OCI-LY3 (cell line): ENCODE results near the gene KIF3B.
"Not testable (repeated sequence)": the region's sequence is repeated elsewhere in the genome, so short reads cannot be mapped to it uniquely, and the experiment has no call there.

Experiments
- H2AFZ ChIP-seq: fragments of 200-600, 300-600 bp; shearing (Covaris generic); 2 replicates; pipeline ENCODE4 v1.6.0; 2014; ENCODE audit warnings: antibody characterized with exemption, low read depth, low read length
- H3K27ac ChIP-seq: fragments of 200-600, 300-600 bp; sonication (generic); 2 replicates; pipeline ENCODE4 v1.5.1; 2014; ENCODE audit warnings: mild to moderate bottlenecking, low read length, moderate library complexity, mixed read lengths
- H3K27me3 ChIP-seq: fragments of 200-600, 300-600 bp; sonication (generic); 2 replicates; pipeline ENCODE4 v1.6.1; 2014; ENCODE audit warnings: low read depth, low read length, mixed read lengths
- H3K36me3 ChIP-seq: fragments of 200-600, 300-600 bp; sonication (generic); replicated peaks from 2 replicates; pipeline ENCODE3; 2014; ENCODE audit warnings: low read depth, low read length, mixed read lengths
- H3K4me1 ChIP-seq: fragments of 300-600, 200-600 bp; sonication (generic); 2 replicates; pipeline ENCODE4 v1.6.1; 2014; ENCODE audit warnings: low read length, mixed read lengths
- H3K4me2 ChIP-seq: fragments of 200-600, 300-600 bp; sonication (generic); 2 replicates; pipeline ENCODE4 v1.6.1; 2014; ENCODE audit warnings: low read length, mixed read lengths
- H3K4me3 ChIP-seq: fragments of 300-600, 200-600 bp; sonication (generic); 2 replicates; pipeline ENCODE4 v1.5.1; 2014; ENCODE audit warnings: antibody characterized with exemption, mild to moderate bottlenecking, low read length, moderate library complexity
- H3K79me2 ChIP-seq: fragments of 300-600, 200-600 bp; shearing (Covaris generic); 2 replicates; pipeline ENCODE4 v1.6.1; 2014; ENCODE audit warnings: mild to moderate bottlenecking, low read length, mixed read lengths
- H3K9ac ChIP-seq: fragments of 300-600, 200-600 bp; shearing (Covaris generic); 2 replicates; pipeline ENCODE4 v1.6.0; 2014; ENCODE audit warnings: mild to moderate bottlenecking, low read length, moderate library complexity
- H3K9me3 ChIP-seq: fragments of 200-600, 300-600 bp; shearing (Covaris generic); 2 replicates; pipeline ENCODE4 v1.6.1; 2014; ENCODE audit warnings: low read length, mixed read lengths; ENCODE audit not compliant: insufficient read depth
- H4K20me1 ChIP-seq: fragments of 200-600, 300-600 bp; sonication (generic); 2 replicates; pipeline ENCODE4 v1.6.1; 2016; ENCODE audit warnings: low read length, mixed read lengths; ENCODE audit not compliant: insufficient read depth
- CTCF ChIP-seq: fragments of 200-600, 300-600 bp; sonication (generic); IDR thresholded peaks from 2 replicates; pipeline ENCODE4 v1.5.1; 2014; ENCODE audit warnings: antibody characterized with exemption, low read length, low read depth
- EZH2phosphoT487 ChIP-seq: fragments of 200-600 bp; shearing (Covaris generic); IDR thresholded peaks from 2 replicates; pipeline ENCODE4 v1.6.1; 2018; ENCODE audit warnings: antibody characterized with exemption, mixed run types, low read depth

KIF3B gene

GRCh38 chr20:32261644-32262043 lies 15.8 kb upstream of the KIF3B start:
- Histone ChIP-seq H3K4me1 (peaks cover 11% of the 10 kb centered on the region), H3K27me3 (no peaks in the 10 kb centered on the region), H4K20me1 (no peaks in the 10 kb centered on the region), H3K4me3 (no peak overlapping the region), H3K27ac (no peak overlapping the region), H3K9me3 (no peaks in the 10 kb centered on the region), H3K79me2 (no peaks in the 10 kb centered on the region), H3K36me3 (no peaks in the 10 kb centered on the region), H3K9ac (no peak overlapping the region), H2AFZ (no peak overlapping the region), H3K4me2 (no peak overlapping the region)
- no peak for TF ChIP-seq CTCF
- TF ChIP-seq EZH2phosphoT487, result no peak

- Histone ChIP-seq H3K4me3 (no peak overlapping the region), H3K4me1 (peaks cover 7% of the 10 kb centered on the region), H3K27me3 (no peaks in the 10 kb centered on the region), H3K36me3 (no peaks in the 10 kb centered on the region), H2AFZ (no peak overlapping the region), H3K4me2 (no peak overlapping the region), H3K27ac (no peak overlapping the region), H3K9me3 (no peaks in the 10 kb centered on the region), H3K9ac (no peak overlapping the region), H3K79me2 (no peaks in the 10 kb centered on the region), H4K20me1 (no peaks in the 10 kb centered on the region)
- TF ChIP-seq EZH2phosphoT487 (no peak), CTCF (no peak)
Observed at GRCh38 chr20:32263398-32263954, 14.0 kb upstream of the KIF3B start.

- TF ChIP-seq EZH2phosphoT487 (no peak), CTCF (no peak)
Observed at GRCh38 chr20:32271620-32272019, 5.8 kb upstream of the KIF3B start.

GRCh38 chr20:32274359-32274758 lies 3.1 kb upstream of the KIF3B start:
- H3K36me3 ChIP-seq, result no peaks in the 10 kb centered on the region
- no peak overlapping the region for H3K4me3 ChIP-seq
- peaks cover 7% of the 10 kb centered on the region; the same call in 1 of the 2 replicates for H3K27me3 ChIP-seq
- H3K79me2 ChIP-seq, result peaks cover 13% of the 10 kb centered on the region
- H4K20me1 ChIP-seq, result peaks cover 6% of the 10 kb centered on the region; the same call in 1 of the 2 replicates
- peaks cover 16% of the 10 kb centered on the region for H3K4me1 ChIP-seq
- H2AFZ ChIP-seq, result no peak overlapping the region
- H3K9ac ChIP-seq, result no peak overlapping the region
- no peak overlapping the region for H3K4me2 ChIP-seq
- H3K27ac ChIP-seq, result no peak overlapping the region
- TF ChIP-seq CTCF (no peak), EZH2phosphoT487 (no peak)
- H3K9me3 ChIP-seq, result no peaks in the 10 kb centered on the region

More at GRCh38 chr20:32271620-32272019, 5.8 kb upstream of the KIF3B start:
- H3K4me3 ChIP-seq, result no peak overlapping the region
- H3K27ac ChIP-seq, result no peak overlapping the region
- no peaks in the 10 kb centered on the region for H3K9me3 ChIP-seq
- no peak overlapping the region for H3K9ac ChIP-seq
- no peaks in the 10 kb centered on the region for H3K79me2 ChIP-seq
- H3K36me3 ChIP-seq, result no peaks in the 10 kb centered on the region
- peaks cover 7% of the 10 kb centered on the region; the same call in 1 of the 2 replicates for H3K27me3 ChIP-seq
- peaks cover 5% of the 10 kb centered on the region for H3K4me1 ChIP-seq
- H4K20me1 ChIP-seq, result no peaks in the 10 kb centered on the region
- H2AFZ ChIP-seq, result no peak overlapping the region
- no peak overlapping the region for H3K4me2 ChIP-seq

- not testable (repeated sequence) for H3K4me2 ChIP-seq, H3K9me3 ChIP-seq, H3K27me3 ChIP-seq, H3K36me3 ChIP-seq, H3K9ac ChIP-seq, H3K27ac ChIP-seq, H3K4me3 ChIP-seq, H2AFZ ChIP-seq
- H4K20me1 ChIP-seq, result peaks cover 12% of the 10 kb centered on the region
- H3K79me2 ChIP-seq, result peaks cover 20% of the 10 kb centered on the region
- peaks cover 16% of the 10 kb centered on the region for H3K4me1 ChIP-seq
Observed at GRCh38 chr20:32275163-32275562, 2.3 kb upstream of the KIF3B start.
